MM.1S (cell line): ENCODE data around the gene KDM4B.

ENCODE experiments used
- EZH2 ChIP-seq: fragments of 300-600 bp; sonication (generic); optimal IDR thresholded peaks from 2 replicates; pipeline ENCODE3; 2017; ENCODE audit warnings: low read depth, mild to moderate bottlenecking, antibody characterized with exemption, low read length, mixed read lengths
- EZH2phosphoT487 ChIP-seq: fragments of 300-600 bp; sonication (generic); IDR thresholded peaks from 2 replicates; pipeline ENCODE4 v1.6.1; 2018; ENCODE audit warnings: antibody characterized with exemption, low read length
- TF ChIP-seq, protein P1 (sequence below): fragments of 300-600 bp; sonication (generic); IDR thresholded peaks from 2 replicates; pipeline ENCODE4 v1.5.1; 2016; ENCODE audit warnings: antibody characterized with exemption, low read length, mixed read lengths

GRCh38 chr19:5083547-5083965 lies 114.6 kb downstream of the KDM4B start:
- TF ChIP-seq, protein P1, sequence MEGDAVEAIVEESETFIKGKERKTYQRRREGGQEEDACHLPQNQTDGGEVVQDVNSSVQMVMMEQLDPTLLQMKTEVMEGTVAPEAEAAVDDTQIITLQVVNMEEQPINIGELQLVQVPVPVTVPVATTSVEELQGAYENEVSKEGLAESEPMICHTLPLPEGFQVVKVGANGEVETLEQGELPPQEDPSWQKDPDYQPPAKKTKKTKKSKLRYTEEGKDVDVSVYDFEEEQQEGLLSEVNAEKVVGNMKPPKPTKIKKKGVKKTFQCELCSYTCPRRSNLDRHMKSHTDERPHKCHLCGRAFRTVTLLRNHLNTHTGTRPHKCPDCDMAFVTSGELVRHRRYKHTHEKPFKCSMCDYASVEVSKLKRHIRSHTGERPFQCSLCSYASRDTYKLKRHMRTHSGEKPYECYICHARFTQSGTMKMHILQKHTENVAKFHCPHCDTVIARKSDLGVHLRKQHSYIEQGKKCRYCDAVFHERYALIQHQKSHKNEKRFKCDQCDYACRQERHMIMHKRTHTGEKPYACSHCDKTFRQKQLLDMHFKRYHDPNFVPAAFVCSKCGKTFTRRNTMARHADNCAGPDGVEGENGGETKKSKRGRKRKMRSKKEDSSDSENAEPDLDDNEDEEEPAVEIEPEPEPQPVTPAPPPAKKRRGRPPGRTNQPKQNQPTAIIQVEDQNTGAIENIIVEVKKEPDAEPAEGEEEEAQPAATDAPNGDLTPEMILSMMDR = no peak
- TF ChIP-seq EZH2 (no peak), EZH2phosphoT487 (no peak)
